ENCODE measurements around the gene COQ8A. TPM values are rescaled to one million over a fixed set of nuclear protein-coding genes. Genes with fewer than 3 reads are reported as not detected.

COQ8A gene
- total RNA-seq, 3 donors from 2014 or later: 51.8 to 307 (median 60.6) TPM

GRCh38 chr1:226893936-226894335 is 46.2 kb upstream of the COQ8A start:
- DNase-seq (ENCODE audit: low spot score in 2 of 2): no peak
- intact Hi-C loops (cut with DNase I; ENCODE audit: low total_unique reads): no loop called here
- peaks cover 12% of the 10 kb centered on the region for H3K36me3 ChIP-seq

GRCh38 chr1:226894826-226895225 is 45.3 kb upstream of the COQ8A start:
- DNase-seq (ENCODE audit: low spot score in 2 of 2): no peak
- Histone ChIP-seq H3K4me3 (no peak overlapping the region), H3K36me3 (peaks cover 12% of the 10 kb centered on the region), H3K27ac (no peak overlapping the region), H3K4me1 (no peaks in the 10 kb centered on the region), H3K9me3 (no peaks in the 10 kb centered on the region), H3K27me3 (no peaks in the 10 kb centered on the region)
- intact Hi-C loops (cut with DNase I; ENCODE audit: low total_unique reads): no loop called here
- TF ChIP-seq POLR2A (IDR thresholded peaks at IDR 0.05) (no peak), CTCF (IDR thresholded peaks at IDR 0.05) (no peak), POLR2AphosphoS5 (IDR thresholded peaks at IDR 0.05) (no peak)

More at GRCh38 chr1:226893936-226894335, 46.2 kb upstream of the COQ8A start:
- TF ChIP-seq CTCF (IDR thresholded peaks at IDR 0.05) (no peak), POLR2AphosphoS5 (IDR thresholded peaks at IDR 0.05) (no peak), POLR2A (IDR thresholded peaks at IDR 0.05) (no peak)
- Histone ChIP-seq H3K4me3 (no peak overlapping the region), H3K27me3 (no peaks in the 10 kb centered on the region), H3K4me1 (no peaks in the 10 kb centered on the region), H3K9me3 (no peaks in the 10 kb centered on the region), H3K27ac (no peak overlapping the region)

- no peak overlapping the region for H3K4me3 ChIP-seq
- TF ChIP-seq CTCF (IDR thresholded peaks at IDR 0.05) (no peak), POLR2A (IDR thresholded peaks at IDR 0.05) (no peak), POLR2AphosphoS5 (IDR thresholded peaks at IDR 0.05) (no peak)
- no peaks in the 10 kb centered on the region for H3K4me1 ChIP-seq
- H3K27me3 ChIP-seq: no peaks in the 10 kb centered on the region
- no peak overlapping the region for H3K27ac ChIP-seq
- no peaks in the 10 kb centered on the region for H3K9me3 ChIP-seq
- intact Hi-C loops (cut with DNase I; ENCODE audit: low total_unique reads): loop anchor here (1.0 kb wide), 1 partner anchor 16 kb away; no protein-coding TSS in a partner anchor
- no peak for DNase-seq (ENCODE audit: low spot score in 2 of 2)
- H3K36me3 ChIP-seq: peaks cover 12% of the 10 kb centered on the region
These were observed 44.5 kb upstream of the COQ8A start for GRCh38 chr1:226895644-226896043.

- no peak overlapping the region for H3K27ac ChIP-seq
- intact Hi-C loops (cut with DNase I; ENCODE audit: low total_unique reads): no loop called here
- H3K4me3 ChIP-seq: no peak overlapping the region
- no peak for DNase-seq (ENCODE audit: low spot score in 2 of 2)
- H3K9me3 ChIP-seq: no peaks in the 10 kb centered on the region
- no peaks in the 10 kb centered on the region for H3K27me3 ChIP-seq
- TF ChIP-seq CTCF (IDR thresholded peaks at IDR 0.05) (no peak), POLR2AphosphoS5 (IDR thresholded peaks at IDR 0.05) (no peak), POLR2A (IDR thresholded peaks at IDR 0.05) (no peak)
- H3K36me3 ChIP-seq: peaks cover 4% of the 10 kb centered on the region
- no peaks in the 10 kb centered on the region for H3K4me1 ChIP-seq
These were observed 41.8 kb upstream of the COQ8A start for GRCh38 chr1:226898246-226898645.

- no peaks in the 10 kb centered on the region for H3K36me3 ChIP-seq
These were observed 38.7 kb upstream of the COQ8A start for GRCh38 chr1:226901421-226901820.

More at GRCh38 chr1:226901421-226901820, 38.7 kb upstream of the COQ8A start:
- Histone ChIP-seq H3K27me3 (no peaks in the 10 kb centered on the region), H3K4me1 (no peaks in the 10 kb centered on the region), H3K27ac (no peak overlapping the region), H3K4me3 (no peak overlapping the region), H3K9me3 (no peaks in the 10 kb centered on the region)
- TF ChIP-seq POLR2AphosphoS5 (IDR thresholded peaks at IDR 0.05): no peak
- no peak for TF ChIP-seq POLR2A (IDR thresholded peaks at IDR 0.05)
- no peak for TF ChIP-seq CTCF (IDR thresholded peaks at IDR 0.05)
- DNase-seq (ENCODE audit: low spot score in 2 of 2): no peak
- intact Hi-C loops (cut with DNase I; ENCODE audit: low total_unique reads): no loop called here
